ENCODE measurements around the gene ERMN.

ERMN gene

DNA sequence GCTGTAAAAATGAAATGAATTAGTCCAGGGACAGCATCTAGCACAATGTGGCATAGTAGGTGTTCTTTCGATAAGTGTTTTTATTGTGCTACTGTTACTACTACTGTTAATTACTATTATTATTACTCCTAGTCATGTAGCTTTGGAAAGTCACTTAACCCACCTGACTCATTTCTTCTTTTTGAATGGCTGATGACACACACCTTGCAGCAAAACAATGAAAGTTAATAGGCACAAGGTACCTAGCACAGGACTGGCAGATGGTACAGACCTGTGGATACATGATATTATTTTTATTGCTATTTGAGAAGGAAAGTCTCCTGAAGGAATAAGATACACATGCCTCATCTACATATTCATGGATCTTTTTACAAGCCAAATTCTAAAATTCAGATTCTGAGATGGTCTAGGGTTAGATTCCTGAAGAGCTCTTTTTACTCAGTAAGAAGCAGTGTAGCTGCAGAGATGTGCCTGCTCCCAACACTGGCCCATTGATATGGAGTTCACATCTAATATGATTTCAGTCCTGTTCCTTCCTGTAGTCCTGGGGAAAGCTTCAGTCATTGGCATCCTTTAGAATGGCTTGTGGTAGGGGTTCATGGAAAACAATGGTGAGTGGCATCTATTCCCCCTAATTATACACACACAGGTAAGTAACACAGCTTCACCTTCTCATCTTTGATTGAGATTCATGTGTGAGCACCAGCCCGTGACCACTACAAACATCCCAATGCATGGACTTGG is 7.9 kb upstream of the ERMN start:
- DNase-seq (ENCODE audit: low read depth in 2 of 2, low spot score in 1 of 2): no peak

DNA sequence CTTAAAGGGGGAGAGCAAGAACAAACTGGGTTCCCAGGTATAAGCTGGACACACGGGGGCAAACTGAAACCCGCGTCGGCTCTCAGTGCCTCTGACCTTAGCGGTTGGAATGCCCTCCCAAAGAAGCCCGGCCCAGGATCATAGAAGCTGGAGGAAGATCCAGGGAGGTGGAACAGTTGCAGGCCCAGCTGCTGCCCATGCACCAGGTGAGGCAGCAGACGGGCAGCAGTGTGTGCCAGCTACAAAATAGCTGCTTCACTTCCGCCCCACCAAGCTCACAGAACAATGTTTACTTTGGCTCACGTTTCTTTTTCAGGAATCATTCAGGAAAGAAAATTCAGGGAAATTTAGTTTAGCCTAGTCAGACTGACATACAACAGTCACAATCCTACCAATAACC is 3.9 kb upstream of the ERMN start:
- no peak for DNase-seq (ENCODE audit: low read depth in 2 of 2, low spot score in 1 of 2)

DNA sequence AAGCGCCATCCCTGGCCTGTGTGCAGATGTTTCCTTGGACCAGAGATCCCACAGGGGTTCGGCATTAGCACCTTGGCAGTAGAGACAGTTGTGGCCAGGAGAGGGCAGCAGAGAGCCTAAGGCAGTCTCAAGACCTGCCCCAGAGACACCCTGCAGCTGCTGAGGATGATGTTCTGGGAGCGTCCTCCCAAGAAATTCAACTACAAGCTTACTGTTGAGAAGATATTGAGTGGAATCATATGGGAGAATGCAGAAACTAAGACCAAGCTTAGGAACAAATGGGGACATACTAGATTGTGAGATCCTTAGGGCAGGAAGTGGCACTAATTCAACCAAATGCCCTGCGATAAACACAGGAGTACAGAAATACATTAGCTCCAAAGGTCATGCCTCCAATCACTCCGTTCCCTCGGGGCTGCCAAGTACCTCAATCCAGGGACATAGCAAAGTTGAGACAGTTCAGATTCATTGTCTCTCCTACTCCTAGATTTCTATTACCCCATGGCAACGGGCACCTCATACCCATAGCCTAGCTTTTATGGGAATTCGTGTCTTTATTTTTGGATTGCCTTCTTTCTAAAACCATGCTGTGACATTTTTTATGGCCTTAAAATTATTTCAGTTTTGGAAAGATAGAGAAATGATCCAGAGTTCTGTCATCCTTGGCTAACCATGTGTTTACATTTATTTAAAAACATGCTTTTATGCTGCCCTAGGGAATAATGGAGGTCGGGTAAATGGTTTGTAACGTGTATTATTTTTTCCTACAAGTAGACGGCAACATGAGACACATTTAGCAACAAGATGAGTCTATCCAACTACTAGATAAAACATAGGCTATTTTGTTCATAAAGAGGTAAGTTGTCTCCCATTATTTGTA is 2.2 kb upstream of the ERMN start:
- DNase-seq (ENCODE audit: low read depth in 2 of 2, low spot score in 1 of 2): peak; percentile 82 to 83

GRCh38 chr2:157327200-157327599 is 1.6 kb upstream of the ERMN start:
- no peak for DNase-seq (ENCODE audit: low read depth in 2 of 2, low spot score in 1 of 2)

DNA sequence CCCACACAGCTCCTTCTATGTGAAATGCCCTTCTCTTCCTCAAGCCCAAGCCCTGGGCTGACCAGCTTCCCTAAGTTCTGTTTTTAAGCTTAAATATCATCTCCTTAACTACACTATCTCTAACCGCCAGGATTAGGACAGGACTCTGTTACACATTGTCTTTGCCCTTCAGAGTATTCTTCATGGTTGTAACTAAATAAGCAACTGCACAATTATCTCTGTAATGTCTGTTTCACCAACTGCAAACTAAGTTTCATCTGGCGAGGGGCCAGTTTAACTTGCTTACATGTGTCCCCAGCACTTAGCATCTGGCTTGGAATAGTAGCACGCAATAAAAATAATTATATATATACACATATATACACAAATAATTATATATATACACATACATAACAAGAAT is 1.1 kb upstream of the ERMN start:
- no peak for DNase-seq (ENCODE audit: low read depth in 2 of 2, low spot score in 1 of 2)

DNA sequence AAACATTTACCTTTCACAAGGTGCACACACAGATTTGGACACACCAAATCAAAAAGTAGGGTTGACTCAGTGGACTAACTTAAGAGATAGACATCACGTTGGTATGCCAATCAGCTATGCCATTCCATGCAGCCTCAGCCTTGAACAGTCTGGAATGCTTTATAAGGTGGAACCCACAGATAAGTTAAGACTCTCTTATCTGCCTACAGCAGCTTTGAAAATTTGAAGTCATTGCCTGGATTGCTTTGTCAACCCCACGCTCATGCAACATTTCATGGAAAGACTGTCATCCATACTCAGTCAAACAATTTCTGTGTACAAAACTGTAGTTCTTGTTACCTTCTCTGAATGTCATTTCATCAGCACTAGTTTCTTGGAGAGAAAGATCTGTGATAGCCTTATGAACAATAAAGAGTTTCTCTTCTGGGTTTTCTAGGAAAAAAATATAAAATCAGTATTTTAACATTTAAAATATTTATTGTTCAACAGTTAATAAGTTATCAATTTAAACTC is 1.2 kb downstream of the ERMN start:
- no peak for DNase-seq (ENCODE audit: low read depth in 2 of 2, low spot score in 1 of 2)

DNA sequence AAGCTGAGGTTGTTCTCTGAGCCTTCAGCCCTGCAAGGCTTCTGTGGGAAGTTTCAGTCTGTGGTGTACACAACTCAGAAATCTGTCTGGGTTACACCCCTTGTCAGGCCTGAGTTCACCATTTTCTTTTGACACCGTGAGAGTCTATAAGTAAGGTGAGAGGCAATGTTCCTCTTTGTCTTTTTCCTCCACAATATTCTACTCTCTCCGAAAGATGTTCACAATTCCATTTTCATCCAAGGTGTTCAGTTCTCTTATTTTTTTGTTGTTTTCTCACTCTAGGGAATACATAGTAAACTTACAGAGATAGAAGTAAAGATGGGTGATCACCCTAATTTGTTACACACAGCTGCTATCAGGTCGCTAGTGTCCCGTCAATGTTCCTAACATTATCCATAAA is 3.2 kb downstream of the ERMN start:
- DNase-seq (ENCODE audit: low read depth in 2 of 2, low spot score in 1 of 2): no peak

- DNase-seq (ENCODE audit: low read depth in 2 of 2, low spot score in 1 of 2): no peak
Observed at GRCh38 chr2:157321466-157321865, 4.2 kb downstream of the ERMN start.

DNA sequence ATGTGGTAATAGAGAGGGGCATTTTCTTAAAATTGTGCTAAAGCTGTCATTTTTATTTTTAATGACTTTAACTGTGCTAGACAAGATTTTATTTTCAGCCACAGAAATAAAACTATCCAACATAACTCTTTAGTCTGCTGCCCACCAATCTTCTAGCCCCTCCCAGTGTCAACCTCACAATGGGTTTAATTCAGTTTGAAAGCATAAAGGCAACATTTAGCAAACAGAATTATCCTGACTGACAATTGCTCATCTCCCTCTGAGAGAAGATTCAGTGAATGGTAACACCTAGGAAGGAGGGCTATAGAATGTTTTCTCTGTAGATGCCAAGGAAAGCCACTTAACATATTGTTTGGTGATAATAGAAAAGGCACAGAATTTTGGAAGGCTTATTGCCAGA is 5.2 kb downstream of the ERMN start:
- DNase-seq (ENCODE audit: low read depth in 2 of 2, low spot score in 1 of 2): no peak

- no peak for DNase-seq (ENCODE audit: low read depth in 2 of 2, low spot score in 1 of 2)
Observed at GRCh38 chr2:157319795-157320194, 5.8 kb downstream of the ERMN start.

GRCh38 chr2:157318884-157319283 is 6.7 kb downstream of the ERMN start:
- DNase-seq (ENCODE audit: low read depth in 2 of 2, low spot score in 1 of 2): no peak

DNA sequence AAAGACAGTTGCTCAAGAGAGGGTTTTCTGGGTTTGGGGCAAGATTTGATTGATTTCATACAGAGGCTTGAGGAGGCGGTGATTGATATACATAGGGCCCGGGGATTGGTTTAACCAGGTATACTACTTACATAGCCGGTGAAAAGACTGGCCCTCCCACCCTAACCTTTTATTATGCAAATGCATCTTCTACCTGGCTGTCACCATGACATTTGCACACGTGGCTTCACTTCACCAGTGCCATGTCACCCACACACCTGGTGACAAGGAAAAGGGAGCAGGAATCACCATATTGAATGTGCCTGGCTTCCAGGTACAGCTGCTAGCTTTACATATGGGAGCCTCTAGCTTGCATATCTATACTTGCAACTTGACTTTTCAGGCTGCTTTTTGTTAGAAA is 9.7 kb downstream of the ERMN start:
- no peak for DNase-seq (ENCODE audit: low read depth in 2 of 2, low spot score in 1 of 2)

- DNase-seq (ENCODE audit: low read depth in 2 of 2, low spot score in 1 of 2): no peak
Observed at GRCh38 chr2:157312866-157313486, 12.6 kb downstream of the ERMN start.

- no peak for DNase-seq (ENCODE audit: low read depth in 2 of 2, low spot score in 1 of 2)
Observed at GRCh38 chr2:157311706-157312105, 13.9 kb downstream of the ERMN start.

GRCh38 chr2:157309878-157310277 is 15.7 kb downstream of the ERMN start:
- DNase-seq (ENCODE audit: low read depth in 2 of 2, low spot score in 1 of 2): no peak

DNA sequence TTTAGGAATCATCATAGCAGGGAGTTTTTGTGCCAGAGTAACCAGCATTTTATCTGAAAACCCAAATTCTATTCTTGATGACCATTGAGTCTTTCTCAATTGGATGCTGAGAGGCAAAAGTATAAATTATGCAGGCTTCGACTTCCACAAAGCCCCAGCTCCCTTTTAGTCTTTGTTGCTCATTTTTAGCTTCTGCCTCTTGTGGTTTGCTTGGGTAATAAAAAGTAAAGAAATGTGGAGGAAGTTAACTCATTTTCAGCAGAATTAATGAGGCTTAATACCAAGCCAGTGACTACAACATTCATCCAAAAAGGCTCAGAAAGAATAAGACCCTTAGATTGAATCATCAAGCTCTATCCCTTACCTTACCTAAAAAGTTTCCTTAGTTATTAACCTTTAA is 18.6 kb downstream of the ERMN start:
- DNase-seq (ENCODE audit: low read depth in 2 of 2, low spot score in 1 of 2): no peak

- no peak for DNase-seq (ENCODE audit: low read depth in 2 of 2, low spot score in 1 of 2)
Observed at GRCh38 chr2:157305723-157306110, 19.9 kb downstream of the ERMN start.

GRCh38 chr2:157304811-157305722 is 20.6 kb downstream of the ERMN start:
- DNase-seq (ENCODE audit: low read depth in 2 of 2, low spot score in 1 of 2): no peak

GRCh38 chr2:157303612-157304011 is 22.0 kb downstream of the ERMN start:
- DNase-seq (ENCODE audit: low read depth in 2 of 2, low spot score in 1 of 2): no peak

DNA sequence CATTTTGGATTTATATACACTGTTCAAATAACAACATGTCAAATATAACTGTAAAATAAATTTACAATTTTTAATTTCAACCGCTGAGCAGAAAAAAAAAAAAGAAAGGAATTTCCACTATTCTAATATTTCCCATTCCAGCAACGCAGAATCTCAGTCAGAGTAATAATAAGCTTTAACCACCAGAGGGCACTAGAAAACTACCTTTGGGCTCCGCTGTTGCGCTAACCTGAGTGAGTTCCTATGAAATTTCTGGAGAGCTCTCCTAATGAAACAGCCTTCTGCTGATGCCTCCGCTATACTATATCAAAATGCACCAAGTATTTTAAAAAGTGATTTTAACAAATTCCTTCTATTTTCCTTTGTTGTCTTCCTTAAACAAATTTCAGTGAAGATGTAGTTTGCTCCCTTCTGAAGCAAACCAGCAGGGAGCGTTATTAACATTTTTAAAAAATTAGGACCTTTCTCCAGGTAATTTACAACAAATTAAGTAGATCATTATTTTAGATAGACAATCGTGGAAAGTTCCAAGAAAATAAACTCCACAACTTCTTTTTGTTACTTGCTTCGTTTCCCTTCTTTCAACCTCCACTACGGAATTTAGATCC is 23.0 kb downstream of the ERMN start:
- no peak for DNase-seq (ENCODE audit: low read depth in 2 of 2, low spot score in 1 of 2)
